DOHH2 (cell line): ENCODE data around the gene MCF2L2.

ENCODE experiments used
- EZH2phosphoT487 ChIP-seq: fragments of 200-600 bp; sonication (generic); IDR thresholded peaks from 2 replicates; pipeline ENCODE4 v1.6.1; 2017; ENCODE audit warnings: borderline replicate concordance, mild to moderate bottlenecking, antibody characterized with exemption, low read length, moderate library complexity, mixed read lengths
- TF ChIP-seq, protein P1 (sequence below): fragments of 200-600 bp; sonication (generic); IDR thresholded peaks from one replicate; pipeline ENCODE4 v1.5.1; 2014; ENCODE audit warnings: antibody characterized with exemption, mild to moderate bottlenecking, low read depth, low read length; ENCODE audit not compliant: poor library complexity, severe bottlenecking

GRCh38 chr3:183274609-183275008 lies 153.8 kb downstream of the MCF2L2 start:
- TF ChIP-seq, protein P1, sequence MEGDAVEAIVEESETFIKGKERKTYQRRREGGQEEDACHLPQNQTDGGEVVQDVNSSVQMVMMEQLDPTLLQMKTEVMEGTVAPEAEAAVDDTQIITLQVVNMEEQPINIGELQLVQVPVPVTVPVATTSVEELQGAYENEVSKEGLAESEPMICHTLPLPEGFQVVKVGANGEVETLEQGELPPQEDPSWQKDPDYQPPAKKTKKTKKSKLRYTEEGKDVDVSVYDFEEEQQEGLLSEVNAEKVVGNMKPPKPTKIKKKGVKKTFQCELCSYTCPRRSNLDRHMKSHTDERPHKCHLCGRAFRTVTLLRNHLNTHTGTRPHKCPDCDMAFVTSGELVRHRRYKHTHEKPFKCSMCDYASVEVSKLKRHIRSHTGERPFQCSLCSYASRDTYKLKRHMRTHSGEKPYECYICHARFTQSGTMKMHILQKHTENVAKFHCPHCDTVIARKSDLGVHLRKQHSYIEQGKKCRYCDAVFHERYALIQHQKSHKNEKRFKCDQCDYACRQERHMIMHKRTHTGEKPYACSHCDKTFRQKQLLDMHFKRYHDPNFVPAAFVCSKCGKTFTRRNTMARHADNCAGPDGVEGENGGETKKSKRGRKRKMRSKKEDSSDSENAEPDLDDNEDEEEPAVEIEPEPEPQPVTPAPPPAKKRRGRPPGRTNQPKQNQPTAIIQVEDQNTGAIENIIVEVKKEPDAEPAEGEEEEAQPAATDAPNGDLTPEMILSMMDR, result no peak
- no peak for TF ChIP-seq EZH2phosphoT487
